H1 (cell line): ENCODE data around the gene MSH2. TPM values are rescaled to one million over a fixed set of nuclear protein-coding genes. Genes with fewer than 3 reads are reported as not detected.

Source experiments
- SIN3A ChIP-seq, 2 experiments: IDR thresholded peaks in 1 of 2; conservative IDR thresholded peaks in 1 of 2; 2 replicates each; pipeline ENCODE4 v1.6.1; 2011 to 2012; ENCODE audit warnings: low read length in 2 of 2, improper control_type of control experiment in 1 of 2, low read depth in 1 of 2, mild to moderate bottlenecking in 1 of 2
- SP1 ChIP-seq: IDR thresholded peaks from 2 replicates; pipeline ENCODE4 v1.6.1; 2011; ENCODE audit warnings: low read depth, low read length
- TCF12 ChIP-seq: IDR thresholded peaks from 2 replicates; pipeline ENCODE4 v1.6.1; 2011; ENCODE audit warnings: low read depth, mild to moderate bottlenecking, low read length
- polyA plus RNA-seq, 7 experiments: library from polyadenylated mRNA; depleted of rRNA in 3 of 7; stranded (reverse) in 5 of 7; unstranded in 2 of 7; fragments of >200 nt in 5 of 7; fragments of 200-250 nt in 2 of 7; gene quantifications; 1 replicate in 5 of 7; 2 replicates in 1 of 7; 4 replicates in 1 of 7; pipeline versions ENCODE4 v1.2.1 to v1.2.3, GENCODE V29; 2011 to 2013; ENCODE audit warnings: missing spikeins in 2 of 7, mixed read lengths in 2 of 7
- total RNA-seq: library from RNA; stranded (reverse); fragmentation: NEBNext Ultra II Directional; extraction: Animal tissue kit (Norgen Biotek cat#: 25700); gene quantifications from 2 replicates; pipeline ENCODE4 v1.2.1, GENCODE V29; 2021
- TF ChIP-seq, protein P1 (sequence below): fragments of 300-600 bp; sonication (generic); IDR thresholded peaks from 2 replicates; pipeline ENCODE4 v1.7.1; 2012; ENCODE audit warnings: low read length, moderate library complexity, mild to moderate bottlenecking, inconsistent platforms; ENCODE audit not compliant: insufficient replicate concordance

MSH2 gene
- total and polyA plus RNA-seq, 2 of the 8 experiments (the other 6 are each of a cell fraction or from before 2014, with no cell fraction given): 64.1 to 228 TPM

DNA sequence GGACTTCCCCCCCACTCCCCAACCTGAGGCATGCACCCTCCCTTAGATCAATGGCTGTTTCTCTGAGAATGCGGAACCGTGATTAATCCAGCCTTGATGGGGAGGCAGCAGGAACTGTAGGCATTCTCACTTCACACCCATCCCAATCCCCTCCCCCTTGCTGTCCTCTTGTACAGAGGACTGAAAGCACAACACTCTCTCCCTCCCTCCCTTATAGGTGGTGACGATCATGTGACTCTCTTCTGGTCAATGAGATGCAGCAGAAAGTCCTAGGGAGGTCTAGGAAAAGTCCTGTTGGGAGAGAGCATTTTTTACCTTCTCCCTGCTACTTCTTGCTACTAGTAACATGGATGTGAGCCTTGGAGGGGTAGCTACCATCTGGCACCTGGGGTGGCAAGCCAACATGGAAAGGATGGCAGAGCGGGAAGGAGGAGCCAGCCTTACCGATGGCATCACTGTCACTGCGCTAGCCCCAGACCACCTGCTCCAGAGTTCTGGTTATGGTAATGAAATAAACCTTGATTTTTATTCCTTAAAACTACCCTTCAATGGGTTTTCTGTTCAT lies 106.9 kb downstream of the MSH2 start (continued):
- TF ChIP-seq, protein P1, sequence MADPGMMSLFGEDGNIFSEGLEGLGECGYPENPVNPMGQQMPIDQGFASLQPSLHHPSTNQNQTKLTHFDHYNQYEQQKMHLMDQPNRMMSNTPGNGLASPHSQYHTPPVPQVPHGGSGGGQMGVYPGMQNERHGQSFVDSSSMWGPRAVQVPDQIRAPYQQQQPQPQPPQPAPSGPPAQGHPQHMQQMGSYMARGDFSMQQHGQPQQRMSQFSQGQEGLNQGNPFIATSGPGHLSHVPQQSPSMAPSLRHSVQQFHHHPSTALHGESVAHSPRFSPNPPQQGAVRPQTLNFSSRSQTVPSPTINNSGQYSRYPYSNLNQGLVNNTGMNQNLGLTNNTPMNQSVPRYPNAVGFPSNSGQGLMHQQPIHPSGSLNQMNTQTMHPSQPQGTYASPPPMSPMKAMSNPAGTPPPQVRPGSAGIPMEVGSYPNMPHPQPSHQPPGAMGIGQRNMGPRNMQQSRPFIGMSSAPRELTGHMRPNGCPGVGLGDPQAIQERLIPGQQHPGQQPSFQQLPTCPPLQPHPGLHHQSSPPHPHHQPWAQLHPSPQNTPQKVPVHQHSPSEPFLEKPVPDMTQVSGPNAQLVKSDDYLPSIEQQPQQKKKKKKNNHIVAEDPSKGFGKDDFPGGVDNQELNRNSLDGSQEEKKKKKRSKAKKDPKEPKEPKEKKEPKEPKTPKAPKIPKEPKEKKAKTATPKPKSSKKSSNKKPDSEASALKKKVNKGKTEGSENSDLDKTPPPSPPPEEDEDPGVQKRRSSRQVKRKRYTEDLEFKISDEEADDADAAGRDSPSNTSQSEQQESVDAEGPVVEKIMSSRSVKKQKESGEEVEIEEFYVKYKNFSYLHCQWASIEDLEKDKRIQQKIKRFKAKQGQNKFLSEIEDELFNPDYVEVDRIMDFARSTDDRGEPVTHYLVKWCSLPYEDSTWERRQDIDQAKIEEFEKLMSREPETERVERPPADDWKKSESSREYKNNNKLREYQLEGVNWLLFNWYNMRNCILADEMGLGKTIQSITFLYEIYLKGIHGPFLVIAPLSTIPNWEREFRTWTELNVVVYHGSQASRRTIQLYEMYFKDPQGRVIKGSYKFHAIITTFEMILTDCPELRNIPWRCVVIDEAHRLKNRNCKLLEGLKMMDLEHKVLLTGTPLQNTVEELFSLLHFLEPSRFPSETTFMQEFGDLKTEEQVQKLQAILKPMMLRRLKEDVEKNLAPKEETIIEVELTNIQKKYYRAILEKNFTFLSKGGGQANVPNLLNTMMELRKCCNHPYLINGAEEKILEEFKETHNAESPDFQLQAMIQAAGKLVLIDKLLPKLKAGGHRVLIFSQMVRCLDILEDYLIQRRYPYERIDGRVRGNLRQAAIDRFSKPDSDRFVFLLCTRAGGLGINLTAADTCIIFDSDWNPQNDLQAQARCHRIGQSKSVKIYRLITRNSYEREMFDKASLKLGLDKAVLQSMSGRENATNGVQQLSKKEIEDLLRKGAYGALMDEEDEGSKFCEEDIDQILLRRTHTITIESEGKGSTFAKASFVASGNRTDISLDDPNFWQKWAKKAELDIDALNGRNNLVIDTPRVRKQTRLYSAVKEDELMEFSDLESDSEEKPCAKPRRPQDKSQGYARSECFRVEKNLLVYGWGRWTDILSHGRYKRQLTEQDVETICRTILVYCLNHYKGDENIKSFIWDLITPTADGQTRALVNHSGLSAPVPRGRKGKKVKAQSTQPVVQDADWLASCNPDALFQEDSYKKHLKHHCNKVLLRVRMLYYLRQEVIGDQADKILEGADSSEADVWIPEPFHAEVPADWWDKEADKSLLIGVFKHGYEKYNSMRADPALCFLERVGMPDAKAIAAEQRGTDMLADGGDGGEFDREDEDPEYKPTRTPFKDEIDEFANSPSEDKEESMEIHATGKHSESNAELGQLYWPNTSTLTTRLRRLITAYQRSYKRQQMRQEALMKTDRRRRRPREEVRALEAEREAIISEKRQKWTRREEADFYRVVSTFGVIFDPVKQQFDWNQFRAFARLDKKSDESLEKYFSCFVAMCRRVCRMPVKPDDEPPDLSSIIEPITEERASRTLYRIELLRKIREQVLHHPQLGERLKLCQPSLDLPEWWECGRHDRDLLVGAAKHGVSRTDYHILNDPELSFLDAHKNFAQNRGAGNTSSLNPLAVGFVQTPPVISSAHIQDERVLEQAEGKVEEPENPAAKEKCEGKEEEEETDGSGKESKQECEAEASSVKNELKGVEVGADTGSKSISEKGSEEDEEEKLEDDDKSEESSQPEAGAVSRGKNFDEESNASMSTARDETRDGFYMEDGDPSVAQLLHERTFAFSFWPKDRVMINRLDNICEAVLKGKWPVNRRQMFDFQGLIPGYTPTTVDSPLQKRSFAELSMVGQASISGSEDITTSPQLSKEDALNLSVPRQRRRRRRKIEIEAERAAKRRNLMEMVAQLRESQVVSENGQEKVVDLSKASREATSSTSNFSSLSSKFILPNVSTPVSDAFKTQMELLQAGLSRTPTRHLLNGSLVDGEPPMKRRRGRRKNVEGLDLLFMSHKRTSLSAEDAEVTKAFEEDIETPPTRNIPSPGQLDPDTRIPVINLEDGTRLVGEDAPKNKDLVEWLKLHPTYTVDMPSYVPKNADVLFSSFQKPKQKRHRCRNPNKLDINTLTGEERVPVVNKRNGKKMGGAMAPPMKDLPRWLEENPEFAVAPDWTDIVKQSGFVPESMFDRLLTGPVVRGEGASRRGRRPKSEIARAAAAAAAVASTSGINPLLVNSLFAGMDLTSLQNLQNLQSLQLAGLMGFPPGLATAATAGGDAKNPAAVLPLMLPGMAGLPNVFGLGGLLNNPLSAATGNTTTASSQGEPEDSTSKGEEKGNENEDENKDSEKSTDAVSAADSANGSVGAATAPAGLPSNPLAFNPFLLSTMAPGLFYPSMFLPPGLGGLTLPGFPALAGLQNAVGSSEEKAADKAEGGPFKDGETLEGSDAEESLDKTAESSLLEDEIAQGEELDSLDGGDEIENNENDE: no peak
- TF ChIP-seq TCF12 (no peak), SP1 (no peak), SIN3A (conservative IDR thresholded peaks at IDR 0.05 in 1 of 2, IDR thresholded peaks at IDR 0.05 in 1 of 2; ENCODE audit: low read depth in 1 of 2, low read length in 2 of 2) (no peak)
